ENCODE data around the gene STX16.

DNA sequence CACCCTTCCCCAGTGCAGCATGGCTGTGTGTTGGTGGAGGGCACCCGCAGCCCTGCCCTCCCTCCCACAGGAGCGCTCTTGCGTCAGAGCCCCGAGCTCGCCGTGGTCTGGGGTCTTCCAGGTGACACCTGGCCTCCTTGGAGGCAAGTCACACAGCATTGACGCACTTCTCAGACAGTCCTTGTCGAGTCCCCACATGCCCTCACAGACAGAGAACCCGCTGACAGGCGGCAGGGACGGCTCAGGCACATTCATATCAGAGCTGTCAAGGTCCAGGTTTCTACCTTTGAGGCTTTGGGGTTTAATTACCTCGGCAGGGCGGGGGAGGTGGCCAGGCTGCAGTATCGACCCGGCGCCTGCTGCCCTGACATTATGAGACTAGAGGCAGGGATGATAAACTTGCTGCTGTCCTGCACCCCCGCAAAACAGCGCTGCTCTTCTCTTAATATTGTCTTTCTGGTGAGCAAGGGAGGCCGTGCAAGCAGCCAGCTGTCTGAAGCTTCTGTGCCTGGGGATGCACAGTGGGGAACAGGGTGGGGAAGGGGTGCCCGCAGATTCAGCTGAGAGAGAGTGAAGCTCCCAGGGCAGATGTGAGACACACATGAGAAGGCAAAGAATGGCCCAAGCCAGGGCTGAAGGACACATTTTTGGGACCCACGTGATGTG lies 46.3 kb downstream of the STX16 start:
- TF ChIP-seq, protein P1, sequence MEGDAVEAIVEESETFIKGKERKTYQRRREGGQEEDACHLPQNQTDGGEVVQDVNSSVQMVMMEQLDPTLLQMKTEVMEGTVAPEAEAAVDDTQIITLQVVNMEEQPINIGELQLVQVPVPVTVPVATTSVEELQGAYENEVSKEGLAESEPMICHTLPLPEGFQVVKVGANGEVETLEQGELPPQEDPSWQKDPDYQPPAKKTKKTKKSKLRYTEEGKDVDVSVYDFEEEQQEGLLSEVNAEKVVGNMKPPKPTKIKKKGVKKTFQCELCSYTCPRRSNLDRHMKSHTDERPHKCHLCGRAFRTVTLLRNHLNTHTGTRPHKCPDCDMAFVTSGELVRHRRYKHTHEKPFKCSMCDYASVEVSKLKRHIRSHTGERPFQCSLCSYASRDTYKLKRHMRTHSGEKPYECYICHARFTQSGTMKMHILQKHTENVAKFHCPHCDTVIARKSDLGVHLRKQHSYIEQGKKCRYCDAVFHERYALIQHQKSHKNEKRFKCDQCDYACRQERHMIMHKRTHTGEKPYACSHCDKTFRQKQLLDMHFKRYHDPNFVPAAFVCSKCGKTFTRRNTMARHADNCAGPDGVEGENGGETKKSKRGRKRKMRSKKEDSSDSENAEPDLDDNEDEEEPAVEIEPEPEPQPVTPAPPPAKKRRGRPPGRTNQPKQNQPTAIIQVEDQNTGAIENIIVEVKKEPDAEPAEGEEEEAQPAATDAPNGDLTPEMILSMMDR (IDR thresholded peaks at IDR 0.05) = no peak
- TF ChIP-seq EZH2 (IDR thresholded peaks at IDR 0.05; ENCODE audit: borderline replicate concordance, insufficient read depth, low read depth, low read length, poor library complexity, severe bottlenecking) = no peak

Measured in B cell (primary cell).